ENCODE measurements around the gene ITIH1. TPM values are rescaled to one million over a fixed set of nuclear protein-coding genes. Genes with fewer than 3 reads are reported as not detected.

Gene ITIH1
- total RNA-seq, 1 experiment from 2014 or later: not detected

GRCh38 chr3:52752045-52752660 is 25.2 kb upstream of the ITIH1 start:
- intact Hi-C loops (cut with micrococcal nuclease; ENCODE audit: unreplicated experiment): loop anchor here (2.0 kb wide), 1 partner anchor 23 kb away; no protein-coding TSS in a partner anchor
- Histone ChIP-seq H3K27me3 (replicated peaks; ENCODE audit: control insufficient read depth, insufficient read depth, low read length) (no peaks in the 10 kb centered on the region), H3K9me3 (peaks cover 5% of the 10 kb centered on the region; the same call in 1 of the 2 replicates), H3K4me3 (ENCODE audit: low read depth, low read length) (no peak overlapping the region), H3K4me1 (peaks cover 9% of the 10 kb centered on the region; the same call in 1 of the 2 replicates), H3K36me3 (ENCODE audit: control insufficient read depth, insufficient read depth, low read length) (peaks cover 1% of the 10 kb centered on the region)
- Mint-ChIP-seq H3K9me3 (ENCODE audit: unreplicated experiment) (no peaks in the 10 kb centered on the region), H3K27ac (ENCODE audit: unreplicated experiment) (no peak overlapping the region), H3K4me1 (ENCODE audit: low read depth, unreplicated experiment) (no peaks in the 10 kb centered on the region), H3K27me3 (ENCODE audit: insufficient read depth, unreplicated experiment) (no peaks in the 10 kb centered on the region), H3K36me3 (ENCODE audit: insufficient read depth, unreplicated experiment) (peaks cover 76% of the 10 kb centered on the region), H3K4me3 (ENCODE audit: unreplicated experiment) (no peak overlapping the region)
- no TSS peak for BruUV-seq (replicated peaks)
- TF ChIP-seq, protein P1, sequence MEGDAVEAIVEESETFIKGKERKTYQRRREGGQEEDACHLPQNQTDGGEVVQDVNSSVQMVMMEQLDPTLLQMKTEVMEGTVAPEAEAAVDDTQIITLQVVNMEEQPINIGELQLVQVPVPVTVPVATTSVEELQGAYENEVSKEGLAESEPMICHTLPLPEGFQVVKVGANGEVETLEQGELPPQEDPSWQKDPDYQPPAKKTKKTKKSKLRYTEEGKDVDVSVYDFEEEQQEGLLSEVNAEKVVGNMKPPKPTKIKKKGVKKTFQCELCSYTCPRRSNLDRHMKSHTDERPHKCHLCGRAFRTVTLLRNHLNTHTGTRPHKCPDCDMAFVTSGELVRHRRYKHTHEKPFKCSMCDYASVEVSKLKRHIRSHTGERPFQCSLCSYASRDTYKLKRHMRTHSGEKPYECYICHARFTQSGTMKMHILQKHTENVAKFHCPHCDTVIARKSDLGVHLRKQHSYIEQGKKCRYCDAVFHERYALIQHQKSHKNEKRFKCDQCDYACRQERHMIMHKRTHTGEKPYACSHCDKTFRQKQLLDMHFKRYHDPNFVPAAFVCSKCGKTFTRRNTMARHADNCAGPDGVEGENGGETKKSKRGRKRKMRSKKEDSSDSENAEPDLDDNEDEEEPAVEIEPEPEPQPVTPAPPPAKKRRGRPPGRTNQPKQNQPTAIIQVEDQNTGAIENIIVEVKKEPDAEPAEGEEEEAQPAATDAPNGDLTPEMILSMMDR (IDR thresholded peaks at IDR 0.05; ENCODE audit: insufficient read depth in 1 of 2, low read depth in 1 of 2, low read length in 1 of 2, severe bottlenecking in 1 of 2, unreplicated experiment in 1 of 2): no peak
- POLR2A ChIA-PET: no interaction called here
- DNase-seq: peak; percentile 41 to 63
- CTCF ChIA-PET: no interaction called here

DNA sequence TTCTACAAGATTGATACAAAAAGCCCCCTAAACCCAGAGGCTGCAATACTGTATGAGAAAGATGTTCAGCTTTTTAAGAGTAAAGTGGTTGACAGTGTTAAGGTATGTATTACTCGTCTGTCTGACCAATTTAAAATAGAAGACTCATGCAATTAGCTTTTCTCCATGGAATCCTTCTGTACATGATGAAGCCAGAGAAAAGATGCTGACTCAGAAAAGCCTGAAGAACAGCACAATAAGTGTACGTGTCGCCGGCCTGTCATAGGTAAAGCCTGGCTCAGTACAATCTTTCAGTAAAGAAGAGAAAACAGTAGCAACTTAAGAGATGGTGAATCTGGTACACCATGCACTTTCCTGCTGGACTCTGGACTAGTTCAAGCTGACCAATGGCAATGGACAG is 23.0 kb upstream of the ITIH1 start:
- H3K36me3 Mint-ChIP-seq (ENCODE audit: insufficient read depth, unreplicated experiment): peaks cover 72% of the 10 kb centered on the region
- H3K4me1 Mint-ChIP-seq (ENCODE audit: low read depth, unreplicated experiment): no peaks in the 10 kb centered on the region
- H3K27me3 Mint-ChIP-seq (ENCODE audit: insufficient read depth, unreplicated experiment): no peaks in the 10 kb centered on the region
- Histone ChIP-seq H3K4me3 (ENCODE audit: low read depth, low read length) (no peak overlapping the region), H3K9me3 (peaks cover 5% of the 10 kb centered on the region; the same call in 1 of the 2 replicates), H3K27me3 (replicated peaks; ENCODE audit: control insufficient read depth, insufficient read depth, low read length) (no peaks in the 10 kb centered on the region), H3K4me1 (peaks cover 9% of the 10 kb centered on the region; the same call in 1 of the 2 replicates), H3K36me3 (ENCODE audit: control insufficient read depth, insufficient read depth, low read length) (peaks cover 3% of the 10 kb centered on the region)
- DNase-seq: no peak
- ChIA-PET CTCF (no interaction called here), POLR2A (no interaction called here)
- intact Hi-C loops (cut with micrococcal nuclease; ENCODE audit: unreplicated experiment): no loop called here
- no peak overlapping the region for H3K4me3 Mint-ChIP-seq (ENCODE audit: unreplicated experiment)
- TF ChIP-seq, protein P1 (IDR thresholded peaks at IDR 0.05; ENCODE audit: insufficient read depth in 1 of 2, low read depth in 1 of 2, low read length in 1 of 2, severe bottlenecking in 1 of 2, unreplicated experiment in 1 of 2): no peak
- no peak overlapping the region for H3K27ac Mint-ChIP-seq (ENCODE audit: unreplicated experiment)
- no peaks in the 10 kb centered on the region for H3K9me3 Mint-ChIP-seq (ENCODE audit: unreplicated experiment)
- BruUV-seq (replicated peaks): no TSS peak

DNA sequence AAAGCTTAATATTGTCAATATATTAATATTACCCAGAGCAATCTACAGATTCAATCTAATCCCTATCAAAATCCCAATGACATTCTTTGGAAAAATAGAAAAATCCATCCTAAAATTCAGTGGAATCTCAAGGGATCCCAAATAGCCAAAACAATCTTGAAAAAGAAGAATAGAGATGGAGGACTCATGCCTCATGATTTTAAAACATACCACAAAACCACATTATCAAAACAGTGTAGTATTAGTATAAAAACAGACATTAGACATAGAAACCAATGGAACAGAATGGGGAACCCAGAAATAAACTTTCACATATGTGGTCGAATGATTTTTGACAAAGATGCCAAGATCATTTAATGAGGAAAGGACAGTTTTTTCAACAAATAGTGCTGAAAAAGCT is 21.3 kb upstream of the ITIH1 start:
- H3K27ac Mint-ChIP-seq (ENCODE audit: unreplicated experiment): no peak overlapping the region
- H3K4me1 Mint-ChIP-seq (ENCODE audit: low read depth, unreplicated experiment): no peaks in the 10 kb centered on the region
- intact Hi-C loops (cut with micrococcal nuclease; ENCODE audit: unreplicated experiment): no loop called here
- DNase-seq: no peak
- Histone ChIP-seq H3K27me3 (replicated peaks; ENCODE audit: control insufficient read depth, insufficient read depth, low read length) (no peaks in the 10 kb centered on the region), H3K9me3 (peaks cover 5% of the 10 kb centered on the region; the same call in 1 of the 2 replicates), H3K4me3 (ENCODE audit: low read depth, low read length) (no peak overlapping the region), H3K4me1 (peaks cover 9% of the 10 kb centered on the region; the same call in 1 of the 2 replicates), H3K36me3 (ENCODE audit: control insufficient read depth, insufficient read depth, low read length) (peaks cover 3% of the 10 kb centered on the region)
- no TSS peak for BruUV-seq (replicated peaks)
- H3K27me3 Mint-ChIP-seq (ENCODE audit: insufficient read depth, unreplicated experiment): no peaks in the 10 kb centered on the region
- no peaks in the 10 kb centered on the region for H3K9me3 Mint-ChIP-seq (ENCODE audit: unreplicated experiment)
- TF ChIP-seq, protein P1 (IDR thresholded peaks at IDR 0.05; ENCODE audit: insufficient read depth in 1 of 2, low read depth in 1 of 2, low read length in 1 of 2, severe bottlenecking in 1 of 2, unreplicated experiment in 1 of 2): no peak
- ChIA-PET CTCF (no interaction called here), POLR2A (no interaction called here)
- H3K36me3 Mint-ChIP-seq (ENCODE audit: insufficient read depth, unreplicated experiment): peaks cover 68% of the 10 kb centered on the region
- no peak overlapping the region for H3K4me3 Mint-ChIP-seq (ENCODE audit: unreplicated experiment)

Measured in Caco-2 (cell line).